HepG2 (cell line): ENCODE measurements around the gene THRAP3. TPM values are rescaled to one million over a fixed set of nuclear protein-coding genes. Genes with fewer than 3 reads are reported as not detected.

Source experiments
- ATAC-seq: fragments of 200-7000 bp; cut with Tn5 transposase; 3 replicates; pipeline ENCODE4 v1.9.1; 2020; ENCODE audit warnings: mild to moderate bottlenecking, moderate library complexity
- BruUV-seq: library from RNA; stranded (reverse); fragments of 400-500 nt; replicated peaks from 2 replicates; lab custom pipeline; 2021; lab: Mats Ljungman, UMichigan
- CTCF ChIA-PET: fragments of 300-600 bp; formaldehyde crosslinking; extraction: SDS; loops from one replicate; lab custom pipeline; 2021; ENCODE audit warnings: low total read pairs, inconsistent platforms, low intra/inter-chr PET ratio; lab: Yijun Ruan, JAX
- POLR2A ChIA-PET: fragments of 350-600 bp; sonication (Branson Sonifier 250); formaldehyde crosslinking; loops from one replicate; lab custom pipeline; 2020; ENCODE audit warnings: antibody characterized with exemption, inconsistent platforms; lab: Yijun Ruan, JAX
- DNase-seq: peaks from one replicate; pipeline ENCODE4 v3.0.0-alpha.2; 2015; ENCODE audit warnings: low spot score
- FAIRE-seq: peaks from 3 replicates; lab custom pipeline; 2011; peaks lifted over from hg19 to GRCh38; lab: Jason Lieb, UNC
- H2AFZ ChIP-seq: one replicate; pipeline ENCODE4 v1.6.1; 2011; ENCODE audit warnings: low read length, inconsistent platforms
- H3K27ac ChIP-seq: fragments of 300-600 bp; 3 replicates; pipeline ENCODE4 v1.8.0; 2011; ENCODE audit warnings: mixed run types, mild to moderate bottlenecking, mixed read lengths, low read length, inconsistent platforms; ENCODE audit not compliant: insufficient read depth; ENCODE audit errors: extremely low read length
- H3K27me3 ChIP-seq, 2 experiments: fragments of 200-600 bp in 1 of 2; 2 replicates in 1 of 2; 3 replicates in 1 of 2; pipeline versions ENCODE4 v1.6.0 to v1.8.0; 2011; ENCODE audit warnings: low read length in 2 of 2, mild to moderate bottlenecking in 2 of 2, moderate library complexity in 2 of 2, inconsistent platforms in 1 of 2; ENCODE audit not compliant: insufficient read depth in 2 of 2, control insufficient read depth in 1 of 2
- H3K36me3 ChIP-seq, 2 experiments: fragments of 200-600 bp in 1 of 2; replicated peaks in 1 of 2; 2 replicates in 1 of 2; 3 replicates in 1 of 2; pipeline versions ENCODE4 v1.5.1 to v1.8.0; 2011; ENCODE audit warnings: low read length in 2 of 2, inconsistent platforms in 1 of 2; ENCODE audit not compliant: insufficient read depth in 2 of 2, control insufficient read depth in 1 of 2
- H3K4me1 ChIP-seq: 2 replicates; pipeline ENCODE4 v1.5.1; 2012; ENCODE audit warnings: low read length, inconsistent platforms; ENCODE audit not compliant: insufficient read depth
- H3K4me2 ChIP-seq: 2 replicates; pipeline ENCODE4 v1.6.0; 2011; ENCODE audit warnings: low read depth, low read length, inconsistent platforms
- H3K4me3 ChIP-seq, 3 experiments: fragments of 200-600 bp in 1 of 3; sonication (generic), shearing (Covaris generic) in 1 of 3; replicated peaks in 1 of 3; 2 replicates each; pipeline ENCODE4 v1.5.1; 2011 to 2016; ENCODE audit warnings: low read length in 3 of 3, inconsistent platforms in 2 of 3, low read depth in 2 of 3, mild to moderate bottlenecking in 2 of 3, control low read depth in 1 of 3, mixed read lengths in 1 of 3; ENCODE audit not compliant: insufficient read depth in 1 of 3
- H3K79me2 ChIP-seq: one replicate; pipeline ENCODE4 v1.6.1; 2011; ENCODE audit warnings: low read length, inconsistent platforms; ENCODE audit not compliant: insufficient read depth
- H3K9ac ChIP-seq: 2 replicates; pipeline ENCODE4 v1.6.0; 2011; ENCODE audit warnings: mild to moderate bottlenecking, low read depth, low read length, inconsistent platforms; ENCODE audit not compliant: insufficient read depth
- H3K9me3 ChIP-seq: 2 replicates; pipeline ENCODE4 v1.5.1; 2012; ENCODE audit warnings: mild to moderate bottlenecking, low read length
- H4K20me1 ChIP-seq: 2 replicates; pipeline ENCODE4 v1.6.0; 2011; ENCODE audit warnings: inconsistent platforms, mild to moderate bottlenecking, low read length, moderate library complexity; ENCODE audit not compliant: insufficient read depth
- ARNT2 ChIP-seq: sonication (generic); formaldehyde crosslinking; IDR thresholded peaks from 2 replicates; pipeline ENCODE4 v1.8.0; 2022; ENCODE audit warnings: mild to moderate bottlenecking, low read depth, missing genetic modification reagents, moderate library complexity
- CBFB ChIP-seq: sonication (generic); formaldehyde crosslinking; IDR thresholded peaks from 2 replicates; pipeline ENCODE4 v1.4.0; 2020; ENCODE audit warnings: missing genetic modification reagents
- CC2D1A ChIP-seq: sonication (generic); formaldehyde crosslinking; IDR thresholded peaks from 2 replicates; pipeline ENCODE4 v1.8.1; 2023; ENCODE audit warnings: mild to moderate bottlenecking, missing genetic modification reagents
- KAT2B ChIP-seq: fragments of 150-350 bp; IDR thresholded peaks from 2 replicates; pipeline ENCODE4 v1.6.1; 2014; ENCODE audit warnings: low read depth, low read length, borderline replicate concordance
- KLF9 ChIP-seq: IDR thresholded peaks from 2 replicates; pipeline ENCODE4 v1.6.1; 2016; ENCODE audit warnings: low read depth
- MBNL3 ChIP-seq: fragments of 250-450 bp; sonication (Bioruptor Pico); conservative IDR thresholded peaks from 2 replicates; pipeline ENCODE4 v1.8.0; 2022; ENCODE audit warnings: mild to moderate bottlenecking, inconsistent platforms
- MYC ChIP-seq: sonication (generic); formaldehyde crosslinking; IDR thresholded peaks from 2 replicates; pipeline ENCODE4 v1.9.0; 2021; ENCODE audit warnings: missing genetic modification reagents, borderline replicate concordance
- WGBS: methylation state at CpG from one replicate; pipeline ENCODE4 v1.1.6; 2017; ENCODE audit warnings: low lambda C conversion rate; 5-methylcytosine and 5-hydroxymethylcytosine counted together
- in situ Hi-C: cut with HindIII; loops from 2 replicates; pipeline ENCODE4 v1.10.0; 2017; ENCODE audit warnings: low pct_unique_long_range_greater_than_20kb; ENCODE audit not compliant: extremely low pct_ligation_motif_present
- intact Hi-C: fragments of 100-400 bp; cut with micrococcal nuclease; formaldehyde crosslinking; loops from one replicate; pipeline ENCODE4 v1.10.0; 2022; ENCODE audit not compliant: unreplicated experiment
- polyA plus RNA-seq, 8 experiments: library from polyadenylated mRNA; depleted of rRNA in 3 of 8; stranded (reverse) in 7 of 8; unstranded in 1 of 8; fragments of >200 nt; fragmentation: Illumina TruSeq in 4 of 8; extraction: Trizol in 4 of 8; gene quantifications; 2 replicates each; pipeline versions ENCODE4 v1.2.1 to v1.2.3, GENCODE V29; 2011 to 2016; ENCODE audit warnings: low read depth in 4 of 8, missing spikeins in 1 of 8, mixed read lengths in 1 of 8; ENCODE audit not compliant: insufficient read depth in 1 of 8
- total RNA-seq, 5 experiments: library from RNA; depleted of rRNA; stranded (reverse); fragments of >200 nt; fragmentation: Illumina TruSeq; extraction: Trizol; gene quantifications; 2 replicates each; pipeline ENCODE4 v1.2.3, GENCODE V29; 2016; ENCODE audit warnings: low read depth in 1 of 5
- TF ChIP-seq, protein P1 (sequence below): sonication (generic); formaldehyde crosslinking; IDR thresholded peaks from 2 replicates; pipeline ENCODE4 v1.8.1; 2023; ENCODE audit warnings: mild to moderate bottlenecking, inconsistent platforms, moderate library complexity, missing genetic modification reagents, borderline replicate concordance
- TF ChIP-seq, protein P2 (sequence below): sonication (generic); formaldehyde crosslinking; IDR thresholded peaks from 2 replicates; pipeline ENCODE4 v1.5.0; 2020; ENCODE audit warnings: mild to moderate bottlenecking, missing genetic modification reagents
- TF ChIP-seq, protein P3 (sequence below): sonication (generic); formaldehyde crosslinking; IDR thresholded peaks from 2 replicates; pipeline ENCODE4 v1.8.1; 2023; ENCODE audit warnings: mild to moderate bottlenecking, moderate library complexity, missing genetic modification reagents
- TF ChIP-seq, protein P4 (sequence below): sonication (generic); formaldehyde crosslinking; conservative IDR thresholded peaks from 2 replicates; pipeline ENCODE4 v1.8.0; 2022; ENCODE audit warnings: low read depth, missing genetic modification reagents
- TF ChIP-seq, protein P5 (sequence below): sonication (generic); formaldehyde crosslinking; IDR thresholded peaks from 2 replicates; pipeline ENCODE4 v1.4.0; 2020; ENCODE audit warnings: missing genetic modification reagents
- TF ChIP-seq, protein P6 (sequence below): sonication (generic); formaldehyde crosslinking; IDR thresholded peaks from 2 replicates; pipeline ENCODE4 v1.4.0; 2020; ENCODE audit warnings: mild to moderate bottlenecking, missing genetic modification reagents

The THRAP3 gene
- total and polyA plus RNA-seq, 2 of the 13 experiments (the other 11 are each of a cell fraction or from before 2014, with no cell fraction given): 45.0 to 92.6 TPM

DNA sequence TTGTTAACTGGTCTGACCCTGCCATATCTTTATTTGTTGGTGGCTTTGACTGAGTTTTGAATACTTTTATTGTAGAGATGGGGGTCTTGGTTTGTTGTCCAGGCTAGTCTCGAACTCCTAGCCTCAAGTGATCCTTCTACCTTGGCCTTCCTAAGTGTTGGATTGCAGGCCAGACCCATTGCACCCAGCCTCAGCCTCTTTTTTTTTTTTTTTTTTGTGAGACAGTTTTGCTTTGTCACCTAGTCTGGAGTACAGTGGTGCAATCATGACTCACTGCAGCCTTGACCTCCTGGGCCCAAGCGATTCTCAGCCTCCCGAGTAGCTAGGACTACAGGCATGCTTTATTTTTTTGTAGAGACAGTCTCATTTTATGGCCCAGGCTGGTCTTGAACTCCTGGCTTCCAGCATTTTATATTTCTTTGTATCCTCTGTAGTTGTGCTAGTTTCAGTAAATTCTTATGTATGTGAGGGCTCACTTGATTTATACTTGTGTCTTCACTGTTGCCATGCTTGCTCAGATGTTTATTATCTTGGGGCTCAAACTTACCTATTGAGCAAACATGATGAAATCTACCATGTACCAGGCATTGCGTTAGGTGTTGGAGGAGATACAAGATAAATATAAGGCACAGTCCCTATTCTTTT is 24.1 kb downstream of the THRAP3 start:
- peaks cover 6 to 16% of the 10 kb centered on the region in 2 experiments; a peak in 3 of 5 replicates for H3K36me3 ChIP-seq
- peak overlapping the region; percentile 85 for H3K27ac ChIP-seq
- POLR2A ChIA-PET: interaction anchor here (0.7 to 3.6 kb wide), 13 partner anchors 9 to 99 kb away, joined by 3 to 36 read pairs (median 4); partner anchors contain the start of genes THRAP3 and TRAPPC3
- H3K27me3 ChIP-seq: no peaks in the 10 kb centered on the region
- ATAC-seq (peak; percentile 94), FAIRE-seq (peak; percentile 95), DNase-seq (peak; percentile 95)
- H4K20me1 ChIP-seq: peaks cover 11% of the 10 kb centered on the region
- no TSS peak for BruUV-seq
- intact Hi-C loops: no loop called here
- WGBS: 1% methylated on average over 4 of the region's 4 CpGs
- peak overlapping the region; percentile 48 for H3K4me2 ChIP-seq
- peaks cover 81% of the 10 kb centered on the region for H3K4me1 ChIP-seq
- CTCF ChIA-PET: no interaction called here
- peak overlapping the region; percentile 40 for H3K9ac ChIP-seq
- no peaks in the 10 kb centered on the region for H3K9me3 ChIP-seq
- in situ Hi-C loops: no loop called here
- no peak overlapping the region for H3K4me3 ChIP-seq
- H3K79me2 ChIP-seq: peaks cover 83% of the 10 kb centered on the region
- H2AFZ ChIP-seq: no peak overlapping the region
- TF ChIP-seq, protein P1, sequence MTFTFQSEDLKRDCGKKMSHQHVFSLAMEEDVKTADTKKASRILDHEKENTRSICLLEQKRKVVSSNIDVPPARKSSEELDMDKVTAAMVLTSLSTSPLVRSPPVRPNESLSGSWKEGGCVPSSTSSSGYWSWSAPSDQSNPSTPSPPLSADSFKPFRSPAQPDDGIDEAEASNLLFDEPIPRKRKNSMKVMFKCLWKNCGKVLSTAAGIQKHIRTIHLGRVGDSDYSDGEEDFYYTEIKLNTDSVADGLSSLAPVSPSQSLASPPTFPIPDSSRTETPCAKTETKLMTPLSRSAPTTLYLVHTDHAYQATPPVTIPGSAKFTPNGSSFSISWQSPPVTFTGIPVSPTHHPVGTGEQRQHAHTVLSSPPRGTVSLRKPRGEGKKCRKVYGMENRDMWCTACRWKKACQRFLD (CRISPR knock-in tag): no peak
- TF ChIP-seq, protein P2, sequence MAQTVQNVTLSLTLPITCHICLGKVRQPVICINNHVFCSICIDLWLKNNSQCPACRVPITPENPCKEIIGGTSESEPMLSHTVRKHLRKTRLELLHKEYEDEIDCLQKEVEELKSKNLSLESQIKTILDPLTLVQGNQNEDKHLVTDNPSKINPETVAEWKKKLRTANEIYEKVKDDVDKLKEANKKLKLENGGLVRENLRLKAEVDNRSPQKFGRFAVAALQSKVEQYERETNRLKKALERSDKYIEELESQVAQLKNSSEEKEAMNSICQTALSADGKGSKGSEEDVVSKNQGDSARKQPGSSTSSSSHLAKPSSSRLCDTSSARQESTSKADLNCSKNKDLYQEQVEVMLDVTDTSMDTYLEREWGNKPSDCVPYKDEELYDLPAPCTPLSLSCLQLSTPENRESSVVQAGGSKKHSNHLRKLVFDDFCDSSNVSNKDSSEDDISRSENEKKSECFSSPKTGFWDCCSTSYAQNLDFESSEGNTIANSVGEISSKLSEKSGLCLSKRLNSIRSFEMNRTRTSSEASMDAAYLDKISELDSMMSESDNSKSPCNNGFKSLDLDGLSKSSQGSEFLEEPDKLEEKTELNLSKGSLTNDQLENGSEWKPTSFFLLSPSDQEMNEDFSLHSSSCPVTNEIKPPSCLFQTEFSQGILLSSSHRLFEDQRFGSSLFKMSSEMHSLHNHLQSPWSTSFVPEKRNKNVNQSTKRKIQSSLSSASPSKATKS: no peak
- TF ChIP-seq MBNL3 (CRISPR knock-in tag): peak; percentile 83; the same call in 1 of the 2 replicates
- TF ChIP-seq CBFB (CRISPR knock-in tag): no peak
- TF ChIP-seq, protein P3, sequence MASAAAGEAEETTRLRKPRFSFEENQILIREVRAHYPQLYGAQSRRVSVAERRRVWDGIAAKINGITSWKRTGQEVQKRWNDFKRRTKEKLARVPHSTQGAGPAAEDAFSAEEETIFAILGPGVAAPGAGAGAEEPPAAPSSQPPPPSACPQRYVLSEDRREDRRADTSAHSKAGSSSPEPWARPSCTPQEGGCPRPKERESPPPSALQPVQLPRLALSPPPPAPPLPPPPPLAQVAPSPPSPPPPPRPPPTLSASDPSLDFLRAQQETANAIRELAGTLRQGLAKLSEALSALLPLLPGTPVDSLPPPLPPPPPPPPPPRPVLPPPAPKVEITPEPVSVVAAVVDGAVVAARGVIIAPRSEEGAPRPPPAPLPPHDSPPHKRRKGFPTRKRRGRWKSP: no peak; the same call in 1 of the 2 replicates
- TF ChIP-seq, protein P4, sequence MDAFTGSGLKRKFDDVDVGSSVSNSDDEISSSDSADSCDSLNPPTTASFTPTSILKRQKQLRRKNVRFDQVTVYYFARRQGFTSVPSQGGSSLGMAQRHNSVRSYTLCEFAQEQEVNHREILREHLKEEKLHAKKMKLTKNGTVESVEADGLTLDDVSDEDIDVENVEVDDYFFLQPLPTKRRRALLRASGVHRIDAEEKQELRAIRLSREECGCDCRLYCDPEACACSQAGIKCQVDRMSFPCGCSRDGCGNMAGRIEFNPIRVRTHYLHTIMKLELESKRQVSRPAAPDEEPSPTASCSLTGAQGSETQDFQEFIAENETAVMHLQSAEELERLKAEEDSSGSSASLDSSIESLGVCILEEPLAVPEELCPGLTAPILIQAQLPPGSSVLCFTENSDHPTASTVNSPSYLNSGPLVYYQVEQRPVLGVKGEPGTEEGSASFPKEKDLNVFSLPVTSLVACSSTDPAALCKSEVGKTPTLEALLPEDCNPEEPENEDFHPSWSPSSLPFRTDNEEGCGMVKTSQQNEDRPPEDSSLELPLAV: no peak
- TF ChIP-seq, protein P5, sequence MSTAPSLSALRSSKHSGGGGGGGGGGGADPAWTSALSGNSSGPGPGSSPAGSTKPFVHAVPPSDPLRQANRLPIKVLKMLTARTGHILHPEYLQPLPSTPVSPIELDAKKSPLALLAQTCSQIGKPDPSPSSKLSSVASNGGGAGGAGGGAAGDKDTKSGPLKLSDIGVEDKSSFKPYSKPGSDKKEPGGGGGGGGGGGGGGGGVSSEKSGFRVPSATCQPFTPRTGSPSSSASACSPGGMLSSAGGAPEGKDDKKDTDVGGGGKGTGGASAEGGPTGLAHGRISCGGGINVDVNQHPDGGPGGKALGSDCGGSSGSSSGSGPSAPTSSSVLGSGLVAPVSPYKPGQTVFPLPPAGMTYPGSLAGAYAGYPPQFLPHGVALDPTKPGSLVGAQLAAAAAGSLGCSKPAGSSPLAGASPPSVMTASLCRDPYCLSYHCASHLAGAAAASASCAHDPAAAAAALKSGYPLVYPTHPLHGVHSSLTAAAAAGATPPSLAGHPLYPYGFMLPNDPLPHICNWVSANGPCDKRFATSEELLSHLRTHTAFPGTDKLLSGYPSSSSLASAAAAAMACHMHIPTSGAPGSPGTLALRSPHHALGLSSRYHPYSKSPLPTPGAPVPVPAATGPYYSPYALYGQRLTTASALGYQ (CRISPR knock-in tag): no peak
- TF ChIP-seq, protein P6, sequence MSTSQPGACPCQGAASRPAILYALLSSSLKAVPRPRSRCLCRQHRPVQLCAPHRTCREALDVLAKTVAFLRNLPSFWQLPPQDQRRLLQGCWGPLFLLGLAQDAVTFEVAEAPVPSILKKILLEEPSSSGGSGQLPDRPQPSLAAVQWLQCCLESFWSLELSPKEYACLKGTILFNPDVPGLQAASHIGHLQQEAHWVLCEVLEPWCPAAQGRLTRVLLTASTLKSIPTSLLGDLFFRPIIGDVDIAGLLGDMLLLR (CRISPR knock-in tag): no peak
- TF ChIP-seq CC2D1A: no peak
- TF ChIP-seq KLF9 (CRISPR knock-in tag): no peak
- TF ChIP-seq KAT2B: no peak
- no peak for TF ChIP-seq ARNT2 (CRISPR knock-in tag)
- peak; percentile 29; the same call in 1 of the 2 replicates for TF ChIP-seq MYC (CRISPR knock-in tag)
